Pons (tissue), 1 donor: ENCODE results near the gene CALCOCO1.

Experiments used
- DNase-seq: peaks from one replicate; pipeline ENCODE4 v3.0.0-alpha.2; 2016; ENCODE audit warnings: low spot score

CALCOCO1 gene

DNA sequence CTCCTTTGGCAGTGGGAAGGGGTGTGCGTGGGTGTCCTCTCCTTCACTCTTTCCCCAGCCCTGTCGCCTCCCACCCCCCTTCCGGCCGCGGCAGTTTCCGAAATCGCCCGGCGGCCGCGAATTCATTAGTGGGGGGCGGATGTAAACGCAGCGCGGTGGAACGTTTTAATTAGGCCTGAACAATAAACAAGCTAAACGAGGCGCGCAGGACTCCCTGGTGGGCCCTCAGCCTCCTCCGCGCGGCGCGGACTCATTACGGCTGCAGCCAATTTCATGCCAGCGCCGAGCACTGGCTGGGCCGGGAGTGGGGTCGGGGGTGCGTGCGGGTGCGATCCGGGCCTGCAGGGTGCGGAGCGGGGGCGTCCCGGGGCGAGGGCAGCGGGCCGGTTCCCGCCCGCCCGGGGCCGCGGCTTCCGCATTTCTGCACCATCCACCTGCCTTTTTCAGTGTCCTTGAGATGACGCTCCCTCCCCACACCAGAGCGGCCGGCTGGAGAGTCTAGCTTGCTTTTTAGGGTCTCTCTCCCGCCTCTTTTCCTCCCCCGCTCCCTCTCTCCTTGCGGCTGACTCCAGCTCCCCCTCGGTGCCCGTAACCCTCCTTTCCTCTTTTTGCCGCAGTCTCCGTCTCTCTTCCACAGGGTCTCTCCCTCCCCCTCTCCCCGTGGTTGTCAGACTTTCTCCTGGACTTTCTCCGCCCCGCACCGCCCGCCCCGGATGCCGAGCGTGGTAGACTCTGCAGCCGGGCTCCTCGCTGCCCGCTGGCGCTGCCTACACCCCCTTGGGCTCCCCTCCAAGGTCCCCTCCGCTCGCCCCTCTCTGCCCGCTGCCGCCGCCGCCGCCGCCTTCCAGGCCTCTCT, 24.3 kb upstream of the CALCOCO1 start, which contains the start of gene CISTR:
TSS of gene CISTR (minus strand) at position 644 of the 856 bp plus-strand sequence.
- DNase-seq = no peak

DNA sequence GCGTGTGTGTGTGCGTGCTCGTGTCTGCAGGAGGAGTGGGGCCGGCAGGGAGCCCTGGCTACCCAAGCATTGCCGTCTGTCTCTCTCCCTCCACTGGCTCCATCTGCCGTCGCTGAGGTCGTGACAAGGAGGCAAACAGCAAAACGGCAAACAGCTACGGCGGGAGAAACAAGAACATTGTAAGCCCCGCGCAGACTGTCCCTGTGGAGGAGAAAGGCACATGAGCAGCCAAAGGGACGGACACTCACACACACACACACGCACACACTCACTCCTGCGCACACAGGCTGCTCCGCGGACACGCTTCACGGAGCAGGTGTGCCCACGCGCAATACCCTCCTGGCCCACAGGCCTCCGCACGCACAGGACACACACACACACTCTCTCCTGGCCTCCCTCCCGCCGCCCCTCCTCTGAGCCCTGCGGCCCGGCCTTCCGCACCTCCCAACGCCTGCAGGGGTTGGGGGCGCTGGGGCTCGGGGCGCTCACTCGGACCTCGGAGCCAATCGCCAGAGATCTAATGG, 23.6 kb upstream of the CALCOCO1 start:
- no peak for DNase-seq

DNA sequence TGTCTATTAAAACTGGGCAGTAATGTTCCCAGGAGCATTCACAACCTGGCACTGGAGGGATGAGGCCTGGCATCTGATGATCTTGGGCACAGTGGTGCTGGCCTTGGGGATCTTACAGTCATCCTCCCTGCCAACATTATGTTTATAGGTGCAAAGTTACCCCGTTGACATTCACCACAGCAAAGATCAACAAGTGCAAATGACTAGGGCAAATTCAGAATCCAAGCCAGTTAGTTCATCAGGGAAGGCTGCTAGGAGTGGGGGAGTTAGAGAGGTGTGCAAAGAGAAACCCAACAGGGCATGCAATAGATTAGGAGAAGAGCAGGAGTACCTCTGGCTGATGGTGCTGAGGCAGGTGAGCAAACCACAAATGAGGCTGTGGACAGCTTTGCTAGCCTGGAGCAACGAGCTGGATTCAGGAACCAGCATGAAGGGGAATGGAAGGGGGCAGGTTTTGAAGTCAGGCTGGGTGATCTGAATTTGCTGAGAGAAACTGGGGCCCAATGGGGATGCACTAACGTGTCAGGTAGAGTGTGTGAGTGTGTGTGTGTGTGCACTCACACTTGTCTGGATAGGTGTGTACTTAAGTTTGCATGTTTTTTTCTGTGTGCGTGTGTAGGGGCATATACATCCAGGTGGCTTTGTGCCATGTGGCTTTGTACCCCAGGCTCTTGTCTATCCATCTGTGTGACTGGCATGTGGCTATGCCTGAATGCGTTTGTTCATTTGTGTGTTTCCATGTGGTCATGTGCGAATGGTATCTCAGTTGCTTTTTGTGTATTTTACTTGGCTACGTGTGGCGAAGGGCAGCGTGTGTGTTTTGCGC, 22.9 kb upstream of the CALCOCO1 start:
- DNase-seq = no peak

DNA sequence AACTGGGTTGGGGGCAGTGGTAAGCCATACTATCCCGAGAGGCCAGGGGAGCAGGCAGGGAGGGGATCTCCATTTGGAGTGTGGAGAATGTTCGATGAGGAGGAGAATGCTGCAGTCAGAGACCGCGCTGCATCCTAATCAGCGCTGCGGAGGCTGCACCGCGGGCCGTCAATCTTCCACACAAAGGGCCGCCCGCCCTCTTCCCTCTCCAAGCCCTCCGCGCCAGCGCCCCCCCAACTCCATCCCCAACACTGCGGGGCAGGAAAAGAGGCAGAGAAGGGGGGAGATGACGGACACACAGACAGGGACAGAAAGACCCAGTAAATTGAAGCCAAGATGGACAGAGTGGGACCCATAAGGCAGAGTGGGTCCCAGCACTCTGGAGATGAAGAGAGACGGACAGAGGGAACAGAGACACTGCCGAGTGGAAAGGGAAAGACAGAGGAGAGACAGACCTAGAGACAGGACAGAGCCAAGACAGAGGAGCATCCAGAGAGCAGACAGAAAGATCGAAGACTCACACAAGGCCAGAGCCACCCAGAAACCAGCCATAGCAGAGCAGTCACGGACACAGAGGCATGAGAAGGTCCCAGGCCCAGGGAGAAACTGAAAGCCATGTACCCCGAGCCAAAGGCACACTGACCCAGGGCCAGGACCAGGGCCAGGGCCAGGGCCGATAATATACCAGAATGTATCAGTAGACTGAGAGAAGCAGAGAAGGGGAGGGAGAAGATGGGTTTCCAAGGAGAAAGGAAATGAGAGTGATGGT, 21.0 kb upstream of the CALCOCO1 start:
- no peak for DNase-seq

DNA sequence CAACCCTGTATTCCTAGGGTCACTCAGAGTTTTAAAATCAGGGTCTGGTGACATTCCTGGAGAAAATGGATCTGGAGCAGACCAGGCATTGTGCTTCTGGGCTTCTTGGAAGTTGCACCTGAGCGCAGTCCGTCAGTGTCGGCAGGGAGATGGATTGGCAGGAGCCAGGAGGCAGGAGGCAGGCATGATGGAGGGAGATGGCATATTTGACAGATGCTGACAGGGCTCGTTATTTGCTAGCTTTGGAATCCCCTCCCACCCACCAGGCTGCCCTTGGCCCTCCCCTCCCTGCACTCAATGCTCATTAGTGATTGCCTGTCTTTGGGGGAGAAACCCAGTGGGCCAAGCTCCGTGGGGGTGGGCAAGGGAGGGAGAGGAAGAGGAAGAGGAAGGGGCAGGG, 19.8 kb upstream of the CALCOCO1 start:
- no peak for DNase-seq

DNA sequence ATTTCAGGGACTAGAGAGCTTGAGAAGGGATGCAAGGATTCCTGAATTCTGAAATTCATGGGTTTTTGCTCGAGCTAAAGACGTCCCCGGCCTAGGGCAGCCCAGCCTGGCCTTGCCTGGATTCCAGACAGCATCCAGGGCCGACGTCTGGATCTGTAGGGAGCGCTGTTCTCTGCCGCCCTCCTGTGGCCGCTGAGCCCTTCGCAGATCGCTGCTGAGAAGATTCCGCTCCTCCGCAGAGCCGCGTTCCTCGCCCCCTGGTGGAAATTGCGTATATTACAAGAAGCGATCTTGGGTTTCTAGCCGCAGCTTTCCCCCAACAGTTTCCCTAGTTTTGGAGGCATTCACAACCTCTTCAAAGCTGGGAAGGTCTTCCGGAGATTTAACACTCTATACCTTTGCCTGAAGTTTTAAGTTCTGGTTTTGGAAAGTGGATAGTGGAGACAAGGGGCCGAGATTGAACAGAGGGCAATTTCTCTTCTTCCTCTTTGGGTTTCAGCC, 19.4 kb upstream of the CALCOCO1 start:
- DNase-seq = peak; percentile 89

DNA sequence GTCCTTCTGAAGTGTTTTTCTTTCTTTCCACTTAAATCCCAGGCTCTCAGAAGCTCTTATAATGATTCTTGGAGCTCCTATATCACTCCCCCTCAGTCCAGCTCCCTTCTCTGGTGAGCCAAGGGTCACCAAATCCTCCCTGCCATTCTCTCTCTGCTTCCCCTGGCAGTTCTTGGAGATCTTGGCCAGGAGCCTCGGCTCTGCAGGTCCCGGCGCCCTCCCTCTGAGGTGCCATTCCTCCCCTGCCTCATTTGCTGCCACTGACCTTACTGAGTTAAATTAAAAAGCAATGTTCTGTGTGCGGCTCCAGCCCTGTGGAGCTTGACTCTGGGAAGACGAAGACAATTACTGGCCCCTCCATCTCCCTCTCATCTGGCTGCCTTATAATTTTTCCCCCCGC, 17.5 kb upstream of the CALCOCO1 start:
- DNase-seq = no peak

DNA sequence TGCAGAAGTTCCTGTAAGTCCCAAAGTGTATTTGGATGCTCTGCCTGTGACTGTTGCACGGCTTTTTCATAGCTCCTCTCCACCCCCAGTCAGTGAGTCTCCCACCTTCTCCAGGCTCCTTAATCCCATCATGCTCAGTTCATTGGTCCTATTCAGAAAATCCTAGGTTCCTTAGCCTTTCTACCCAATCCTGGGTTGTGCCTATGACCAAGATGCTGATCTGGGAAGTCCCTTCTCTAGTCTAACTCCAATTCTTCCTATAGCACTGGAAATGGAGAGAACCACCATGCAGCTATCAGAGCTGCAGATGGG, 16.8 kb upstream of the CALCOCO1 start:
- DNase-seq = no peak

DNA sequence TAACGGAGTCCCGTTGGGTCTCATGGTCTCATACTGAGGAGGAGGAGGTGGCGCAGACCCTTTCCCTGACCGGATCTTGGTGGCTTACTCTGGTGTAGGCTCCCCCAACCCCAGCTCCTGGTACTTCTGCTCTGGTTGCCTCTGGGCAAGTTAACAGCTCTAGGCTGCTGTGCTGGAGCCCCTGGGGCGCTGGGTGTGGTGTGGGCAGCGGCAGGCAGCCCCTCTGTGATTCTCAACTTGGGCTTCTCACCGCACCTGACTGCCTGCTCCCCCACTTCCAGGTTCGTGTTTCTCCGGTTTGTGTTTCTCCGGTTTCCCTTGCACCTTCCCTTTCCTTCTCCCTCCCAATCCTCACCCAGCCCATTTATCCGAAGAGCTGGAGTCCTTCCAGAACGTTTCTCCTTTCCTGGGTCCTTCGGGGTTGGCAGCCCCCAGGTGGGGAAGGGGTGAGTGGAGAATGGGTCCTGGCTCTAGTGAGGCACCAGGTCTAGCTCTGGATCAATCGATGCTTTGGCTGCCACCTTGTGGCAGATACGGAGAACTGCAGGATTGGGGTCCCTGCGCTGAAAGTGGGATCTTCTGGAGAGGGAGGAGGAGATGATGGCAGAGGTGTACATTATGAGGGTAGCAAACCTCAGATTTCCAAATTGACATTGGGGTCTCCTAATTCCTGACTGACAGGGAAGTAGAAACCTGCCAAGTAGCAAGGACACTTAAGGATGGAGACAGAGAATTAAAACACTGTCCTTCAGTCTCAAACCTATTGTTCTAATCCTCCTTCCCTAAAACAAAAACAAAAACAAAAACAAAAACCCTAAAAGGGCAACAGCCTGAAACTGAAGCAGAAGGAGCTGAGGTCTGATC, 16.2 kb upstream of the CALCOCO1 start:
- peak; percentile 76 for DNase-seq

DNA sequence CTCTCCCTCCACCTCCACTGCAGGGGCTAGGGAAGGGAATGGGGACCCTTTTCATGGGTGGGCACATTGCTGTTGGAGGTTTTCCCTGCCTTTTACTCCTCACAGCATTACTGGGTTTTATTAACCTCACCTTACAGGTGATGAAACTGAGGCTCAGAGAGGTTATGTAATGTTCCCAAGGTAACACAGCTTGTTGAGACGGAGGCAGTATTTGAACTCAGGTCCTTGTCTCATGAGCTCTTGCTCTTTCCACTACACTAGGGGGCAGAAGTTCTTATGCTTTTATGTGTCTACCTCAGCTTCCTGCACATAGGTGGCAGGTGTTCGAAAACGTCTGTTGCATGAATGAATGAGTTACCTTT, 12.9 kb upstream of the CALCOCO1 start:
- DNase-seq = no peak

DNA sequence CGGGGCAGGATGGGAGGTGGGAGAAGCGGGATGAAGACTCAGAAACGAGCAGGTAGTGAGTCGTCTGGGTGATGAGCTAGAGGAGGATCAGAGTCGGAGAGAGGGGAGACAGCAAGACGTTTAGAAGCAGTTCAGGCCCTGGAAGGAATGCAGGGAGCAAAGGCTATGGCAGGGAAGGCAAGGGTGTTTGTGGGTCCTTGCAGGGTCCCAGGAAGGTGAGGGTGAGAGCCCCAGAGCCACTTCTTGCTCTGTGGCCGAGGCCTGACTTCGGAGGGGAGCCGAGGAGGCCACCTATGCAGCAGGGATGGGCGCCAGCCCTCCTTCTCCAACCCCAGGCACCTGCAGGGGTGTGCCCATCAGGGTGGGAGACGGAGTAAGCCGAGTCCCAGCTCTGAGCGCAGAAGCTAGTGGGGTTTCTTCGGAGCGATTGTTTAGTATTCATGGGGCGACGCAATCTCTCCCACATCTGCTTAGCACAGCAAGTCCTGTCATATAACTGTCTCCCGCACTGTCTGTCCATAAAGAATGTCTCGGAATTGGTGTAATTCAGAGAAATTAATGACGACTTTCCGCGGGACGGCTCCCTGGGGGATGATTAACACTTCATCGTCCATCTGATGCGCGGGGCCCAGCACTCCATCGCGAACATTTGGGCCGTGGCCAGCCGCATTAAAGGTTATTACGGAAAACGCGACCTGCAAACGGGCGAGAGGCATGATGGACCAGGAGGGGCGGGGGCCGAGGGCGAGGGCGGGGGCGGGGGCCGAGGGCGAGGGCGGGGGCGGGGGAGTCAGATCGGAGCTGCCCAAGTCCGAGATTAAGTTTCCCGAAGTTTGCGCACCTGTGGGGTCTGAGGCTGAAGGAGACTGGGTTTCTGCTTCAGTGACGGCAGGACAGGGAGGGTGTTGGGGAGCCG, 12.2 kb upstream of the CALCOCO1 start:
- no peak for DNase-seq

DNA sequence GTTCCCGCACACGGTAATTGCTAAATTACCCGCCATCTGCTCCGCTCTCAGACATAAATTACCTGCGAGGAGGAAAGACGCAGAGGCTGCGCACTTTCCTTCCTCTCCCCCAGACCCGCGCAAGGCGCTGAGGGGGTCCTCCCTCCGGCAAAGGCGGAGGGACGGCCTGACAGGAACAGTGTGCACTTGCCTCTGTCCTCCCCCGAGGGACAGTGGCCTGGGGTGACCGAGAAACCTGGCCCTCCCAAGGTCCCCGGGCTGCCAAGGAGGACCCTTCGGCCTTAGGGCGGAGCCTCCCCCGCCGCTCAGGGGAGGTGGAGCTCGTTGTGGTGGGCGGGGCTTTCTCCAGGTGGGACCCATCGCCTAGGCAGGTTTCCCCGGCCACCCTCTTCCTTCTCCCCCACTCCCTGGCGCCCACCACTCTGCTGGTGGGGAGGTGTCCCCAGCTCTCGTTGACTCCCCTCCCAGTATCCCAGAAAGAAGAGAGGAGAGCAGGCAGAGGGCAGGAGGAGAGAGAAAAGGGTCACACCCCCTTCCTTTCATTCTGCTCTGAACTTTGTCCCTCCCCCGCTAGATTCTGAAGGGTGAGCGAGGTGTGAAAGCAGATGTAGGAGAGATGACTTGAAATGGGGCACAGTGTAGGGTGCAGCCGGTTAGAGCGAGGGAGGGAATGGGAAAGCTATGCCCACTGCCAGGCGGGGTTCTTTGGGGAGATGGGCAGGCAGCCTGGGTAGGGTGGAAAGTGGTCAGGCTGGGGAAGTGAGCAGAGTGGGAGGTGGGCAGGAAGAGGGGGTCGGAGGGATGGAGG, 11.4 kb upstream of the CALCOCO1 start:
- DNase-seq = no peak

DNA sequence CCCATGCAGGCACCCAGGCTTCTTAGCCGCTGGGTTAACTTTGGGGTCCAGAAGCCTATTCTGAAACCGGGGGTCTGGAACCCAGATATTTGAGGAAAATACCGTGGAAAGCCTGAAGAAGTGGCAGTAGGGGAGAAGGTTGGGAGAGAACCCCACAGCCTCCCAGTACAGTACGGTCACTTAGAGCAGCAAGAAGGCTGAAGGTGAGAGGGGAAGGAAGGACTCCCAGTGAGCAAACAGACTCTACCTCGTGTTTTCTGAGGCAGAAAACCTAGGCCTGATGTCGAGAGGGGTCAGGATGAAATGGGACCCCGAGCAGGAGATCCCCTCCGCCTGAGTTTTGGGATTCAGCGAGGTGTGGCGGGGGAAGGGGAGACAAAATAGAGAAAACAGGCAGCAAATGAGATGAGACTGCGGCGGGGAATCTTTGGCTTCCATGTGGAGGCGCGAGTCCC, 10.7 kb upstream of the CALCOCO1 start:
- DNase-seq = no peak

DNA sequence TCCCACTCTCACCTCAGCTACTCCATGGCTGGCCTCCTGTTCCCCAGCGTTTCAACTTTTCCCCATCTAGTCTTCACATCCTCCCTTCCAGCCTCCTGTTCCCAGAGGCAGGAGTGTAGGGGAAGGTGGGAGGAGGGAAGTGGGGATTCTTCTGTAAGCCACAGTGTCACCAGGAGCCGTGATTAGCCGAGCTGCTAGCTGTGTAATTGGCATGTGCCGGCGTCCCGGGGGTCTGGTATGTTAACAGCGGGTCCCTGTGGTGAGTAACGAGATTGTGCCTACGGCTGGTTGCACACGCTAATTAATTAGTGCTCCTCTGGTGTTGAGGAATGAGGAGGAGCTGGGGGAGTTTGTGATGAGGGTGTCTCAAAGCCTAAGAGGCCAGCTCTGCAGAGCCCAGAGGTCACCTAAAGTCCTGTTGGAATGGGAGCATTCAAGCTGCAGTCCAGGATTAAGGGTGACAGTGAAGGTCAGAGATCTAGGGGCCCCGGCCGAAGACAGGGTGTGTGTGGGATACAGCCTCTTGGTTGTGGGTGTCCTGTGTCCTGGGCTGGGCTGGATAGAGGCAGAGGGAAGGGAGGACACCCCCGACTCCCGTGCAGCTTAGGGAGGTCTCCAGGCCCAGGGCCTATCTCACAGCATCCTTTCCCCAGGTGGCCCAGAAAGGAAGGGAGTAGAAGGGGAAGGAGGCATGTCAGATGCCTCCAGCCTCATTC, 10.0 kb upstream of the CALCOCO1 start:
- no peak for DNase-seq

DNA sequence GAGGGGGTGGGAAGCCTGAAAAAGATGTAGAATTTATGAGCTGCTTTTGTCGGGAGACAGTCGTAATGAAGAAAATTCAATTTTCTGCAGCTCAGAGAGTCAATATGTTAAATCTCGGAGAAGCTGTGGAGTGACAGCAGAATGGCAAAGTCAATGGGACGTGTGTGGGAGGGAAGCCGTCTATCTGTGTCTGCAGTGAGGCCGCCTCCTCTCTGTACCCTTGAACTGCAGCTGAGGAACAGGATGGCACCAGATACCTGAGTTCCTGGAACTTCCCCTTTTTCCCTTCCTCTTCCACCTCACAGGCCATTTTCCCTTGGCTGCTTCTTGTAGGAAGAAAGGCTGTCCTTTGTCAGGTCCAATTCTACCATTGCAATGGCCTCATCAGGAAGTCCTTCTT, 9.3 kb upstream of the CALCOCO1 start:
- no peak for DNase-seq

DNA sequence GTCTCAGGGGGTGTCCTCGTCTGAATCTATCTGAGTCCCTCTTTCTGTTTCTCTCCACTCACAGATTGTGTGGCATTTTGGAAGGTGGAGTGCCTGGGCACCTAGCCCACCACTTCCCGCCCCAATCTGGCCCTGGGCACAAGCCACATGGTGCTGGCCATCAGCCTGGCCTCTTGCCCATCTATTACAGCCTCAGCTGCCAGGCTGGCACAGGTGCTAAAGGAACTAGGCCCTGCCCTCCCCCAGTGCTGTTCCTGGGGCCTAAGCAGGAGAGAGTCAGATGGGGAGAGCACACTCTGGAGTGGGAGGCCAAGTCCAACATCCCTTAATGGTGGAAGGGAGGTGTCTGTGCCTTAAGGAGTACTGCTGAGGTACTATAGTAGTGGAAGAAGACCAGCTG, 8.3 kb upstream of the CALCOCO1 start:
- DNase-seq = no peak

DNA sequence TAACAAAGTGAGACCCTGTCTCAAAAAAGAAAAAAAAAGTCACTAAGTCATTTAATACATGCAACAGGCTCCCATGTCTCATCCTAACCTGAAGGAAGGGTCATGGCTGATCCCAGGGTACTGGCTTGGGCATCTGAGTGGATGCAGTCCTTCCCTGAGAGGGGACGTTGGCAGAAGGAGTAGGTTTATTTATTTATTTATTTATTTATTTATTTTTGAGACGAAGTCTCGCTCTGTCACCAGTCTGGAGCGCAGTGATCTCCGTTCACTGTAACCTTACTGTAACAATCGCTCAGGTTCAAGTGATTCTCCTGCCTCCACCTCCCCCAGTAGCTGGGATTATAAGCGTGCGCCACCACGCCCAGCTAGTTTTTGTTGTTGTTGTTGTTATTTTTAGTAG, 7.2 kb upstream of the CALCOCO1 start:
- no peak for DNase-seq

DNA sequence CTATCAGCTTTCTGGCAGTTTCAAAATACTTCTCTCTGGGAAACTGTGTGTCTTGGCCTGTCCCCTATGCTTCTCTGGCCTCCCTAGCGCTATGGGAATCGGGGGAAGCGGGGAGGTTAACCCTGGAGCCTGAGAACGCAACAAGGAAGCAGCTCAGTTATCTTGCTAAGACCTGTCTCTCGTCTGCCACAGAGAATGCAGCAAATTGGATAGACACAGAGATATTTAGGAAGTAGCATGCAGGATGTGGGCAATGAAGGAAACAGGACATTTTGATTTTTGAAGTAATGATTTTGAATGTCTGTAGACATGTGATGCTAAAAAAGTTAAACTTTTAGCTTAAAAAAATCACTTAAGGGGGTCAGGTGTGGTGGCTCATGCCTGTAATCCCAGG, 6.6 kb upstream of the CALCOCO1 start:
- no peak for DNase-seq
